Pulmonary artery endothelial cell (primary cell): ENCODE measurements around the gene VASN. TPM values are rescaled to one million over a fixed set of nuclear protein-coding genes. Genes with fewer than 3 reads are reported as not detected.
"Not testable (repeated sequence)": the region's sequence is repeated elsewhere in the genome, so short reads cannot be mapped to it uniquely, and the experiment has no call there.

Source experiments
- DNase-seq: peaks from one replicate; pipeline ENCODE4 v3.0.0-alpha.2; 2011; ENCODE audit warnings: low read depth, low spot score
- total RNA-seq: library from RNA; depleted of rRNA; stranded (reverse); fragments of >200 nt; gene quantifications from 2 replicates; pipeline ENCODE4 v1.2.3, GENCODE V29; 2014

The VASN gene
- total RNA-seq, 1 donor from 2014 or later: 0.20 TPM

DNA sequence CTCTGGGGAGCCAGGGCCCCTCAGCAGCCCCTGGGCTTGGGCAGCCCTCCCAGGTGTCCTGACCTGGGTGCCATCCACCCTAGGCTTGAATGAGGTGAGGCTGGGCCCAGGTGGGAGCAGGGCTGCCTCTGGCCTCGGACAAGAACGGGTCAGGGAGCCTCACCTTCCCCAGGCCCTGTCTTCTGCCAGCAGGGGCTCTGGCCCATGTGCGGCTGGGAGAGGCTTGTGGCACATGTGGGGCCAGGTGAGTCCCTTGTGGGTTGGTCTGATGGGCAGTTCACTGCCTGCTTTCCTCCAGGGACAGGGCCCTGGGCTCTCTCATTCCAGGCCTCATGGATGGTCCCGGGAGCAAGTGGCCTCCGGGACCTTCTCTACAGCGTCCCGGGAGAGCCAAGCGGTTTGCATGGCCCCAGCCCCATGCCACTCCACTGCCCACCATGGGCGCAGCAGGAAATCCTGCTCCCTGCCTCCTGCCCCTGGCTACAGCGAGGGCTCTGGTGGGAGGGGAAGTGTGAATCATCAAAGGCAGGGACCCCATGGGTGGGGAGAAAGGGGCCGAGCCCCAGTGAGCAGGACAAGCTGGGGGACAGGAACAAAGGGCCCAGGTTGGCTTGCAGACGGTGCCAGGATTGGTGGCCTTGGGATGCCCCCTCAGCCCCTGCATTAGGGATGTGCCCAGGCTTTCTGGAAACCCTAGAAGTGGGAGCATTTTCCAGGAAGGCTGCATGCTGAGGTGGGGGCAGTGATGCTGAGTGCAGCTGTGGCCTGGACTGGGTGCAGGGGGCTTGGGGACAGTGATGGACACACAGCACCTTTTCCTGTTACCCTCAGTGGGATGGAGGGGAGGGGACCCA lies 12.2 kb downstream of the VASN start:
- no peak for DNase-seq

DNA sequence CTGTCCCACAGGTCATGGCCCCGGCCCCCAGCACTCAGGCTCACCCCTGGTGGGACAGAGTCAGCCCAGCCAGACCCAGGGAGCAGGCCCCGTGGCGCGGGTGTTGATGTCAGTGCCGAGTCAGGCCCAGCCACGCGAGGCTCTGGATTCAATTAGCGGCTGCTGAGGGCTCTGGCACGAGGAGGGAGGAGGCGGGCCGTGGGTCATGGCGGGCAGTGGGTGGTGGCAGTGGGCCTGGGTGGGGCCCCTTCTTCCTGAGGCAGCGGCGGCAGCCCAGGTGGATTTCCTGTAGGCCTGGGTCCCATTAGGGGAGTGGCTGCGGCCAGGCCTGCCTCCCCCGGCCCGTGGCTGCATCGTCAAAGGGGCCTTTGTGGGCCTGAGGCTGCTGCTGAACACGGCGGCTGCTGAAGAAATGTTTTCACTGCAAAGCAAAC lies 12.9 kb downstream of the VASN start:
- DNase-seq: no peak

DNA sequence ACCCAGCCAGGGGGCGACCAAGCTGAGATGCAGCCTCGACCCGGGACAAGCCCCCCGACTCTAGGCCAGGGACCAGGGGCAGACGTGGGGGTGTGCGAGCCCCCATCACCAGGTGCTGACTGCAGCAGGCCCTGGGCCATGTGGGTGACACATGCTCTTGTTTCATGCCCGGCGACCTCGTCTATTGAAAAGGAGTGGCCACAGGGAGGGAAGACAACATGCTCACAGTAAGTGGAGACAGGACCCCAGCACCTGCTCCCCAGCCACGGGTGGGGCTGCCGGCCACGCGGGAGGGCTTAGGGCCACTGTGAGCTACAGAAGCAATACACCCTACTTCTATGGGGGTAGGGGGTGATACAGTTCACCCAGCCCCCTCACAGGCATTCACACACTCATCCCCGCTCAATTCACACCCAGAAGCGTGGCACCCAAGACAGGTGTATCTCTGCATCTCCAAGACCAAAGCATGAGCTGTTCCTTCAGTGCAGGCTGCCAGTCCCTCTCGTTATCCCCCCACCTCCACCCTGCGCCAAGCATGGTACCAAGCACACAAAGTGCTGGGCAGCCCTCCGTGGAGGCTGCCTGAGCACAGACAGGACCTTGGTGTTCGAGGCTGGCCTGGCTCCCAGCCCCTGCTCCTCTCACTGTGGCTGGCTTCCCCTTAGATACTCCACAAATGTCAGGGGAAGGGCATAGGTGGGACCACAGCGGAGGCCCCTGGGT lies 13.6 kb downstream of the VASN start:
- no peak for DNase-seq

DNA sequence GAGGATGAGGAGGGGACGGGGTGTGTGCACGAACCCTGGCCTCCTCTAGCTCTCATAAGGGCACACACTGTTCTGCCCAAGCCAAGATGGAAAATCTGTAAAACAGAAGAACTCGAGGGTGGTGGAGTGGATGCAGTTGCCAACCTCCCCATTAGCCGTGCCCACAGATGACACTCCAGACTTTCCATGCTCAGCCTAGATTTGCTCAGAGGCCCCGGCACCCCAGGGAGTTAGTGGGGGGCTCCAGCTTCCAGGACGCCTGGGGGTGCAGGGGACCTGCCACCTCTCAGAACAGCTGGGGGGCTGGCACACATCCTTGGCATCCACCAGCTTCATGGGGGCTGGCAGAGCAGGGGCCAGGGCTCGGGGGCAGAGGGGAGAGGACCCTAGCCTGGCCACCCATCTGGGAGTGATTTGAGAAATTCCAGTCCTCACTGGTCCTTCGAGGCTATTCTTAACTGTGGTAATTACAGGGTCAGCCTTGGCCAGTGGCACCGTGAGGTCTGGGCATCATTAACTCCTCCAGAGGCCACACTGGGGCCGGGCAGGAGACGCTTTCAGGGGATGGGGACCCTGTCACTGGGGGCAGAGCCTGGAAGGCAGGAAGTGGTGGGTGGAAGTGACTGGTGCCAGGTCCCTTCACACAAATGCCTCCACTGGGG lies 14.3 kb downstream of the VASN start:
- no peak for DNase-seq

DNA sequence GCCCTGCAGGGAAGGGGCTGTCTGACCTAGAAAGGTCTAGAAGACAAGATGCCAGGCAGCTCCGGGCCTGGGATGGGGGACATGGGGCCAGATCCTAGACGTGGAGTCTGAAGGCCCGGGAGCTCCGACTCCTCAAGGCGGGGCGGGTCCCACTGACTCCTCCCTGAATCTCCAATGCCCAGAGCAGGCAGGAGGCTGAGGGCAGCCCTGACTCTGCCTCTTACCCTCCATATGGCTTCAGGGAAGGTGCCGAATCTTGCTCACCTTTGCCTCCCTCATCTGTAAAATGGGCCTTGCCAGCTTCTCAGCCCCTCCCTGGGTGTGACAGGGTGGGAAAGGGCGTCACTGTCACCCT lies 14.8 kb downstream of the VASN start:
- DNase-seq: no peak

DNA sequence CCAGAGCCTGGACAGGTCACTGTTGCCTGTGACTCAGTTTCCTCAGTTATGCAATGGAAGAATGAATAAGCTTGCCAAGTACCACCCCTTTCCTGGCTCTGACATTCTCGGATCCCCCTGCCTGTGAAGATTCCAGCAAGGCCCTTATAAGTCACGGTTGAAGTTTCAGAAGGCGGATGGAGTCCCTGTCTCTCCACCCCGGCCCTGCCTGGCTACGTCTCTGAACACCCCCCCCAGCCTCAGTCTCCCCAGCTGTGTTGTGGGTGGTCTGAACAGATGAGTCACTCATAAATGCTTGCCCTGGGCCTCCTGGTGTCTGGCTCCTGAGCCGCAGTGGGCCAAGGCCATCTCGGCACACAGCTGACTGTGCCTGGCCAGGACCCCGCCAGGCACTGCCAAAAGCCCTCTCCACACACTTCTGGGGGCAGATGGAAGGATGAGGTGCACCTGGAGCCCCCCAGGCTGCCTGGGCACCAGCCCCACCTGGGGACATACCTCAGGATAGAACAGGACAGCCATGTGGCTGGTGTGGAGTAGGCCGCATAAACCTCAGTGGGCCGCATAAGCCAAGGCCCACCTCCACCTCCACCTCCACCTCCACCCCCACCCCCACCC lies 15.4 kb downstream of the VASN start:
- DNase-seq: no peak

DNA sequence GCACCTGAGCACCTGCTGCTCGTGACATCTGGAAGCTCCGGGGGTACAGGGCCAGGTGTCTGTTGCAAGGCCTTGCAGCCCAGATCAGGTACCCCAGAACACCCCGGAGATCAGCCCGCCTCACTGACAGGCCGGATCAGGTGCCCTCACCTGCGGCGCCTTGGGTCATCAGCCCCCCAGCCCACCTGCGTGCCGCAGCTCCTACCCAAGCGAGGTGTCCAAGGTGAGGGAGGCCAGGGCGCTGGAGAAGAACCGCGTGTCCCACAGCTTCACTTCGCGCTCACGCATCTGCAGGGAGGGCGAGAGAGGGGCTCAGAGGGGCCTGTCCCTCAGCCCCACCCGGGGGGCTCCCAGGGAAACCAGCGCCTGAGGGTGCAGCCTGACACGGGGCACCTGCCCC lies 16.1 kb downstream of the VASN start:
- DNase-seq: no peak

DNA sequence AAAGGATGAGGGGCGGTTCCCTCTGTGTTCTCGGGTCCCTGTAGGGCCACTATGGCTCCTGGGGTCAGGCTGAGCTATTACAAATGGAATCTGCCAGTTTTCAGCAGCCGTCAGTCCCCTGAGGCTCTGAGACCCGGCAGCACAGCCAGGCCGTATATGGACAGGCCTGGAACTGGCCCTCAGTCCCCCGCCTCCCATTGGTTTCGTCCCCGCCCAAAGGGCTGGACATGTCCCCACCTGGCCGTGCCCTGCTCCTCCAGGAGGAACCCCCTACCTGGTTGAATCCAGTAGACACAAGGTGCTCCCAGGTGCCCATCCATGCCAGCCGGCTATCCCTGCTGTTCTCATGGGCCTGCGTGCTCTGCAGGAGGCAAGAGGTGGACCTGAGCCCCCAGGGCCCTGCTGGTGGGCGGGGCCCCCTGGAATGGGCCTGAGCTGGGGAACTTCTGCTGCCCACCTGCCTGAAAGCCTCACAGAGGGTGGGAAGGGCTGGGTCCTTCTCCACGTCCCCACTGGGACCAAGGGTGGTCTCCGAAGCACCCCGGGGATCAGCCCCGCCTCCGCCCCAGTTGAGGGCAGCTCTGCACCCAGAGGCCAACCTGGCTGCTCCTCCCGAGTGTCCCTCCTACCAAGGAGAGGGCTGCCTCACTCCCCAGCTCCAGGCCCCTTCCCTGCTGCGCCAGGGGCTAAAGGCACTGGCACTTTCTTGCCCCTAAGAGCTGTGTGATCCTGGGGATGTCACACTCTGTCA lies 16.8 kb downstream of the VASN start:
- DNase-seq: no peak

DNA sequence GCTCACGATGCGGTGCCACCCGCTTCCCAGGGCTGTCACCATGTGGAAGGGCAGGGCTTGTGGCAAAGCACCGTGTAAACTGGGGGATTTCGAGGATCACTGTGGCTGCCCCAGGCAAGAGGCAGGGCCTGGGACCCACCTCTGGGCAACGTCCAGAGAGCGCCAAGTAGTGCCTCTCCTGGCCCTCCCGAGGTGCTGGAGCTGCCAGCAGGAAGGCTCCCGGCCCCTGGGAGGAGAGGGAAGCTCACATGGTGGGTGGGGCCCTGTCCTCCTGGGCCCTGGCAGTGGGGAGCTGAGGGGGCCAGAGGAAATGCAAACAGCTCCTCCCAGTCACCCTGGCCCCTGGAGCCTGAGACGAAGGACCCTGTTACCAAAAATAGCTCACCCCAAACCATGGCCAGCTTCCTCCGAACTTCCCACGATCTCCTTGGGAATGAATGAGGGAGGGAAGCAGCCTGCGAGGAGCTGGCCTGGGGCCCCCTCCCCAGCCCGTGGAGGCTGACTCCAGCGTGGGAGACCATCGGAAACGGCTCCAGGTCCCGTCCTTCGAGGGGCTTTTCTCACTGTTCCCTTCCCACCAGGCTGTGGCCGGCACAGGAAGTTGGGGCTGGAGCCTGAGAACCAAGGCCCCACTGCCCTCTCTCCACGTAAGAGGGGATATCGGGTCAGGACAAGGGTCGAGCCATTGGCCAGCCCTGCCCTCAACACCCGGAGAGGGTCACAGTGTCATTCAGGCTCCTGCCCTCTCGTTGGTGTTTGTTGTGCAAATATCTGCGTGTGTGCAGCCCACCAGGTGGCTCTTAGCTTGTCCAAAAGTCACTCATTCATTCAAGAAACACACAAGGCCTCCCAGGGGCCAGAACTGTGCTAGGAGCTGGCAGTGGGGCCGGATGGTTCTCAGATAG lies 17.7 kb downstream of the VASN start:
- no peak for DNase-seq

DNA sequence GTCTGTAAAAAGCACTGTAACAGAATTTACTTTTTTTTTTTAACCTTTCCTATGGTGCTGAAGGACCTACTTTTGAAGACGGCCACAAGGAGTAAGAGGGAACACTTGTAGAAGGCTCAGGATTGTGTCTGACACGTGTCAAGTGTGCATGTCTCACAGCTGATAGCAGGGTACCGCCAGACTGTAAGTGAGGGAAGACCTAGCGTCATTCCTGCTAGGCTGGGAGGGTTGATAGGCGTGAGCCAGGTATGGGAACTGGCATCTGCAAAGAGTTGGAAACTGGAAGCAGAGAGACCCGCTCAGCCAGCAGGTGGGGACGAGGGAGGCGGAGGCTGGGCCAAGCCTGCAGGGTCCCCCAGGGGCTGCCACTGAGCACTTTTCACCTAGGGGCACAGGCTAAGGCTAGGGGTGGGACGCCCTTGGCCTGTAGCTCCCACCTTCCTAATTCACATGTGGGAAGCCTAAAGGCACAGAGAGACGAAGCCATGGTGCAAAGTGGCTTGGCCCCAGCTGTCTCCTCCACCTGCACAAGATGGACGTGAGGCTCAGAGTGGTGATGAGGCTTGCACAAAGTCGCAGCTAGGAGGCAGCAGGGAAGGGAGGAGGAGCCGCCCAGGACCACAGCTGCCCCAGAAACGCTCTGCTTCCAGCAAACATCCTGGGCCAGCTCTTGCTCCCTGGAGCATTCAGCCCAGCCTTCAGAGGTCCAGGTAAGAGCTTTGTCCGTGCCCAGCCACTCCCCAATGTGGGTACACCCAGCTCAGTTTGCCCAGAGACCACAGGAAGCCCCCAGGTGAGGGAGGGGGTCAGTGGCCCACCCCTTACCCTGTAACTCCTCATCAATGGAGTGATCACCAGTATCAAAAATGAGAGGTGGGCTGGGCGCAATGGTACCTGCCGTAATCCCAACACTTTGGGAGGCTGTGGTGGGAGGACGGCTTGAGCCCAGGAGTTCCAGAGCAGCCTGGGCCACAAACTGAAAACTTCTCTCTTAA lies 18.9 kb downstream of the VASN start:
- DNase-seq: no peak

DNA sequence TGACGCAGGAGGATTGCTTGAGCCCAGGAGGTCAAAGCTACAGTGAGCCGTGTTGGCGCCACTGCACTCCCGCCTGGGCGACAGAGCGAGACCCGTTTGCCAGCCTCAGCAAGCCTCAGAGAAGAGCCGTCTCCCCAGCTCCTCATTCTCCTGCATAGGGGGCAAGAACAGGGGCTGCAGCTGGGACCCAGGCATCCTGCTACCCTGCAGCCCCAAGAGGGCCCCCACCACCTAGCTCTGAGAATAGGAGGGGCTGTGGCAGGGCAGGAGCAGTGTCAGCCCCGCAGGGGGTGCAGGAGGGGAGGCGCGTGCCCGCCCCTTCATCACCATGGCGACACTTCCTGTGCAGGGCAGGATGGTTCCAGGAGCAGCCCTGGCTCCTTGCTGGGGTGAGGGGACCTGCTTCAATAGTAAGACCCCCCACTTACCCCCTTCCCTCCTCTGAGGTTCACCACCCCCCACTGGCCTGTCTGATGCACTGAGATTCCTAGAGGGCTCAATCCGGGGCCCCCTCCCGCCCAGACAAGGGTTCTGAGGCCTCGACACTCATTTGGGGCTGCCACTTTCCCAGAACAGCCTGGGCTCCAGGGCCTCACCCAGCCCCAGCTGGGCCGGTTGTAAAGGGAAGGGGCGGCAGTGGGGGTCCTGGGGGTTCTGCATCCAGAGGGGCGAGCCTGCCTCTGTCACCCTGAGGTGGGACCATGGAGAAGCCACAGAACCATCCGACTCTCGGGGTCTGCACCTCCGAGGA lies 20.2 kb downstream of the VASN start:
- no peak for DNase-seq

DNA sequence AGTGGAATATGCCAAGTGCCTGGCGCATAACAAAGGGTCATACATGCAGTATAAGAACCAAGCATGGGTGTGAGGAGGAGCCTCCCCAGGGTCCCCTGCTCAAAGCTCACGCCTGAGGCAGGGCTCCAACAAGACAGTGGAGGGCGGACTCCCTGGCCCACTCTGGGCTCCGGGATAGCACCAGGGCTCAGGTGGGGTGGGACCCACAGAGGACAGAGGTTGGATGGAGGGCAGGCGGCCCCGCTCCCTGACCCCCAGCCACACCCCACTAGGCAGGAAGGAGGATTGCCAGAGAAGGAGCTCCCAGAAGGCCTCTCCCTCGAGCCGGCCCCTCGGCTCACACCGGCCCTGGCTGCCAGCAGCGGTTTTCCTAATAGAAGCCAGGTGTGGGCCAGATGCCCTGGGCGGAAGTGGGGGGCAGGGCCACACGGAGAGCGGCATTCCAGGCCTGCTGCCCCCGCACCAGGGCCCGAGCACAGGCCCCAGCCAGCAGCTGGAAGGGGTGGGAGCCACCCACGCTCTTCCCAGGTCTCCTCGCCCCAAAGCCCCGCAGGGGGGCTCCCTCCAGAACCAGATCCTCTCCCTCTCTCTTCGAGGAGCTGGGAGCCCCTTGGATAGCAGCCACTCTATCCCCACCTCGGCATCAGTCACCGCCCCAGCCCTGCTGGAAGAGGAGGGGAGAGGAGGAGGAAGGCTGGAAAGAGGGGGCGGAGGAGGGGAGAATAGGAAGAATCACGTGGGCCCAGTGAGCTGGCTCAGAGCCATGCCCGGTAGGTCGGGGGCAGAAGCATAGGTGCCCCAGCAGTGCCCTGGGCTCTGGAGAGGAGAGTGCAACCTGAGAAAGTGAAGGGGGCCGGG lies 21.0 kb downstream of the VASN start:
- DNase-seq: no peak

DNA sequence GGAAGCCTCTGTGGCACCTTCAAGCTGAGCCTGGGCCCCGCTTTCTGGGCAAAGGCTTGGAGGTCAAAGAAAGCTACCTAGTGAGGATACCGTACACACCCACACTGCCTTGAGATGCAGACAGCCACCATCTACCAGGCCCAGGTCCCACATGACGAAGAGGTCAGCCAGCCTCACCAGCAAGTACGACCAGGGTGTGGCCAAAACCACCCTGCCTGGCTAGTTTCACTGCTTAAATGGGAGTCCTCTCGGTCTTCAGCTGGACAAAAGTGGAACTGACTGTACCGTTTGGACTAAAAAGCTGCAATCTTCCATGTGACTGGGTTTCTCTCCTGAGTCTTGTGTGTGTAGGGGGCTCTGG lies 21.6 kb downstream of the VASN start:
- DNase-seq: no peak

DNA sequence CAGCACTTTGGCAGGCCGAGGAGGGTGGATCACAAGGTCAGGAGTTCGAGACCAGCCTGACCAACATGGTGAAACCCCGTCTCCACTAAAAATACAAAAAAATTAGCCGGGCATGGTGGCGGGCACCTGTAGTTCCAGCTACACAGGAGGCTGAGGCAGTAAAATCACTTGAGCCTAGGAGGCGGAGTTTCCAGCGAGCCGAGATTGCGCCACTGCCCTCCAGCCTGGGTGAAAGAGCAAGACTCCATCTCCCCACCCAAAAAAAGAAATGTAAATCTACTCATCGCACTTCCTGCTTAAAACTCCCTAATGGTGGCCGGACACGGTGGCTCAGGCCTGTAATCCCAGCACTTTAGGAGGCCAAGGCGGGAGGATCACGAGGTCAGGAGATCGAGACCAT lies 22.2 kb downstream of the VASN start:
- DNase-seq: not testable (repeated sequence)

DNA sequence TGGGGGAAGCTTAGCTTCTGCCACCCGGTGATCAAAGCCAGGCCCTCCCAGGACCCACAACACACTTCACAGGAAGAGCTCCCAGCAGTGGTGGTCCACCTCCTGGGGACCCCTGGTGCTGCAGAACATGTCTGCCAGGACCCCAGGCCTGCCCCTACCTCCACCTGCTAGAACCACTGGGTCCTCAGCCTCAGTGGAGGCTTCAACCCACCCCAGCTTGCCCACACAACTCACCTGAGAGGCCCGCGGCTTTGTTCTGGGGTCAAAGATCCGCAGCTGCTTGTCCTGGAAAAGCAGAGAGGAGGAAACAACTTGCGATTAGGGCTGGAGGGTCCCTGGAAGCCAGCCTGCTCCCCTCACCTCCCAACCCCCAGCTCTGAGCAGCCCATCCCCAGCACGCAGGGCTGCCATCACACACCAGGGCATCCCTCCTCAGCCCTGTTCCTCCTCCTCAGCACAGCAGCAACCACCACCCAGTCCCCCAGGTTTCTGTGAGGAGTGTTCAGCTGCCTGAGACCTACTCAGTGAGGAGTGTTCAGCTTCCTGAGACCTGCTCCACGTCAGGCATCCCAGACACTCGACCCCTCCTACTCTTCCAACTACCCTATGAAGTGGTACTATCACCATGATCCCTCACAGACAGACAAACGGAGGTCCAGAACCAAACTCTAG lies 23.5 kb downstream of the VASN start:
- no peak for DNase-seq

DNA sequence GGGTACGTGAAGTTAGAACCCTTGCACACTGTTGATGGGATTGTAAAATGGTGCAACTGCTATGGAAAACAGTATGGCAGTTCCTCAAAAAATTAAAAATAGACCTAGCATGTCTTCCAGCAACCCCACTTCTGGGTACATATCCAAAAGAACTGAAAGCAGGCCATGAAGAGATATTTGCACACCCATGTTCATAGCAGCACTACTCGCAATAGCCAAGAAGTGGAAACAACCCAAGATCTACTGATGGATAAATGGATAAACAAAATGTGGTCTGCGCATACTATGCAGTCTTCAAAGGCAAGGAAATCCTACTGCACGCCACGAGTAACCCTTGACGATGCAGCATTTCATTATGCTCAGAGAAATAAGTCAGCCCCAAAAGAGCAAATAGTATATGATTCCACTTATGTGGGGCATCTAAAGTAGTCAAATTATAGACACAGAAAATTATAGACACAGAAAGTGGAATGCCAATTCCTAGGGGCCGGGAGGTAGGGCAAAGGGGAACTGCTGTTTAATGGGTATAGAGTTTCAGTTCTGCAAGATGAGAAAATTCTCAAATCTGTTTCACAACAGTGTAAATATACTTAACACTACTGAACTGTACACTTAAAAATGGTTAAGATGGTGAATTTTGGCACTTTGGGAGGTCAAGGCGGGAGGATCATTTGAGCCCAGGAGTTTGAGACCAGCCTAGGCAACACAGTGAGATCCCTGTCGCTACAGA lies 27.5 kb downstream of the VASN start:
- no peak for DNase-seq
